Vagina (tissue), 2 donors: Measurements from ENCODE around the gene ADORA2A. TPM values are rescaled to one million over a fixed set of nuclear protein-coding genes. Genes with fewer than 3 reads are reported as not detected.

Source experiments
- DNase-seq, 2 donors: peaks; one replicate each; pipeline ENCODE4 v3.0.0-alpha.2; 2017; ENCODE audit errors: extremely low spot score in 2 of 2
- H3K27ac ChIP-seq: fragments of 200-600 bp; sonication (generic); one replicate; pipeline ENCODE4 v1.5.1; 2019
- H3K27me3 ChIP-seq: fragments of 200-600 bp; sonication (generic); one replicate; pipeline ENCODE4 v1.5.1; 2019
- H3K36me3 ChIP-seq, 2 donors: fragments of 200-600 bp; sonication (generic); one replicate each; pipeline ENCODE4 v1.5.1; 2017 to 2019
- H3K4me1 ChIP-seq: fragments of 200-600 bp; sonication (generic); one replicate; pipeline ENCODE4 v1.5.1; 2019
- H3K4me3 ChIP-seq, 2 donors: fragments of 200-600 bp; sonication (generic); 1 replicate in 1 of 2; 2 replicates in 1 of 2; pipeline ENCODE4 v1.5.1; 2016 to 2019
- H3K9me3 ChIP-seq: fragments of 200-600 bp; sonication (generic); one replicate; pipeline ENCODE4 v1.5.1; 2019
- POLR2A ChIP-seq, 2 donors: fragments of 450-650 bp; IDR thresholded peaks; one replicate each; pipeline ENCODE4 v1.6.1; 2017; ENCODE audit warnings: antibody characterized with exemption in 2 of 2, mild to moderate bottlenecking in 2 of 2, moderate library complexity in 2 of 2
- POLR2AphosphoS5 ChIP-seq, 2 donors: sonication (generic); formaldehyde crosslinking; IDR thresholded peaks; one replicate each; pipeline ENCODE4 v1.9.0; 2017; ENCODE audit warnings: antibody characterized with exemption in 2 of 2, mild to moderate bottlenecking in 2 of 2, low read depth in 1 of 2; ENCODE audit not compliant: insufficient read depth in 1 of 2
- intact Hi-C: fragments of 100-400 bp; cut with DNase I; formaldehyde crosslinking; loops from one replicate; pipeline ENCODE4 v1.15.1; 2023
- total RNA-seq: library from RNA; depleted of rRNA; stranded (reverse); fragments of >200 nt; gene quantifications from one replicate; pipeline ENCODE4 v1.2.3, GENCODE V29; 2016
- TF ChIP-seq, protein P1 (sequence below), 3 experiments: fragments of 450-650 bp in 2 of 3; fragments of 200-600 bp in 1 of 3; sonication (generic) in 1 of 3; IDR thresholded peaks; one replicate each; pipeline ENCODE4 v1.5.1; 2017 to 2019; ENCODE audit warnings: antibody characterized with exemption in 3 of 3, mild to moderate bottlenecking in 2 of 3, moderate library complexity in 2 of 3

ADORA2A gene
- total RNA-seq, 1 donor from 2014 or later = 5.2 TPM

DNA sequence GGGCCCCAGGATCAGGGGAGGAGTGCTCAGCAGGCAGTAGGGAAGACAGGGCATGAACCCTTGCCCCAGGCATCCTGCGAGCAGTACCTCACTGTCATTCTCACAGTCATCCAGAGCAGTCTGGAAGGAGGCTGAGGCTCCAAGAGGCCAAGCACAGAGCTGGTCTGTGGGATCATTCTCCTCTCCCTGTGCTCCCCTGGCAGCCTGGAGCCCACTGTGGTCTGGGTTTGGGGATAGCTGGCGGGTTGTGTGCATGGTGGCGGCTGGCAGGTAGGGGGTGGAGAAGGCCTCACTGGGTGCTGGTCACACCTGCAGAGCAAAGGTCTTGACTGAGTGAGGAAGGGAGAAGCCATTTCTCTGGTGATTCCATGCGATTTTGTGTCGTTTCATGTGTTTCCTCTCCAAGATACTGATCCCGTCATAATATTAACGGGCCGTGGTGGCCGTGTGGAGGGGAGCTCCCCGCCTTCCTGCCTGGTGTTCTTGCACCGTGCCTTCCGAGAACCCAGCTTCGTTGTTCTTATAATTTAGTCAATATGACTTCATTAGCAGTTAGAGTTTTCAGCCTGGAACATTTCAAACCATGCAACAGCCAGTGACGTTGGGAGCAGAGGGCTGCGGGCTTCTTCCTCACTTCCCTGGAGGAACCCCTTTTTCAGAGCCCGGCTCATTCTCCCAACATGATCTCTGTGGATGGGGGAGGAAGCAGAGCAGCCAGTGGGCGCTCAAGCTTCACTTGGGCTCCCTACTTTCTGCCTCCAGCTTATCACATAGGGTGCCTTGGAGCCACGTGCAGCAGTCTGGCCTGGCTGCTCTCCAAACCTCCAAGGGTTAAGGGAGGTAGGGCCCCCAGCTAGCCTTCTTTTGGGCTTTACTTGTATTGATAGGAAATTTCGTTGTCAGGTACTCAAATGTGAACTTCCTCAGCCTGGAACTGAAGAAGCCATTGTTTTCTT is 20.8 kb upstream of the ADORA2A start:
- no peak for TF ChIP-seq POLR2A (IDR thresholded peaks at IDR 0.05)
- TF ChIP-seq, protein P1, sequence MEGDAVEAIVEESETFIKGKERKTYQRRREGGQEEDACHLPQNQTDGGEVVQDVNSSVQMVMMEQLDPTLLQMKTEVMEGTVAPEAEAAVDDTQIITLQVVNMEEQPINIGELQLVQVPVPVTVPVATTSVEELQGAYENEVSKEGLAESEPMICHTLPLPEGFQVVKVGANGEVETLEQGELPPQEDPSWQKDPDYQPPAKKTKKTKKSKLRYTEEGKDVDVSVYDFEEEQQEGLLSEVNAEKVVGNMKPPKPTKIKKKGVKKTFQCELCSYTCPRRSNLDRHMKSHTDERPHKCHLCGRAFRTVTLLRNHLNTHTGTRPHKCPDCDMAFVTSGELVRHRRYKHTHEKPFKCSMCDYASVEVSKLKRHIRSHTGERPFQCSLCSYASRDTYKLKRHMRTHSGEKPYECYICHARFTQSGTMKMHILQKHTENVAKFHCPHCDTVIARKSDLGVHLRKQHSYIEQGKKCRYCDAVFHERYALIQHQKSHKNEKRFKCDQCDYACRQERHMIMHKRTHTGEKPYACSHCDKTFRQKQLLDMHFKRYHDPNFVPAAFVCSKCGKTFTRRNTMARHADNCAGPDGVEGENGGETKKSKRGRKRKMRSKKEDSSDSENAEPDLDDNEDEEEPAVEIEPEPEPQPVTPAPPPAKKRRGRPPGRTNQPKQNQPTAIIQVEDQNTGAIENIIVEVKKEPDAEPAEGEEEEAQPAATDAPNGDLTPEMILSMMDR (IDR thresholded peaks at IDR 0.05) = no peak
- no peak for TF ChIP-seq POLR2AphosphoS5 (IDR thresholded peaks at IDR 0.05; ENCODE audit: insufficient read depth in 1 of 2, low read depth in 1 of 2)
- Histone ChIP-seq H3K4me3 (no peak overlapping the region), H3K4me1 (peaks cover 25% of the 10 kb centered on the region), H3K9me3 (no peaks in the 10 kb centered on the region), H3K27me3 (no peaks in the 10 kb centered on the region), H3K36me3 (no peaks in the 10 kb centered on the region), H3K27ac (no peak overlapping the region)
- intact Hi-C loops = no loop called here
- DNase-seq = no peak

DNA sequence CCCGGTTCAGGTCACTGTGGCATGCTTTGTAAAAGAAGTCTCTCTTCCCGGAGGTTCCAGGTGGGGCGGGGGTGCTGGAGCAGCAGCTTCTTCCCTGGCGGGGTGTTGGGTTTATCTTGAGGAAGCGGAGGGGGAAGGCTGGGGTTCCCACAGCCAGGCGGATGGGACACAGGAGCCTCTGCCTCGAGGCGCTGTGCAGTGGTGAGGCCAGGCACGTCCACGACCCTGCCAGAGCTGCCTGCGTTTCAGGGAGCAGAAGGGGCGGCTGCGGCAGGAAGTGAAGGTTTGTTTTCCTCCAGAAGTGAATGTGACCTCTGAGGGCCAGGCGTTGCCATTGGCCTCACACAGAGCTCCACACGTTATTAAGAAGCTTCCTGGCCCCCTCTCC is 20.1 kb upstream of the ADORA2A start:
- Histone ChIP-seq H3K27me3 (no peaks in the 10 kb centered on the region), H3K36me3 (no peaks in the 10 kb centered on the region), H3K27ac (no peak overlapping the region), H3K4me3 (no peak overlapping the region), H3K9me3 (no peaks in the 10 kb centered on the region), H3K4me1 (peaks cover 19% of the 10 kb centered on the region)
- no peak for DNase-seq
- intact Hi-C loops = no loop called here
- TF ChIP-seq POLR2A (IDR thresholded peaks at IDR 0.05) (no peak), POLR2AphosphoS5 (IDR thresholded peaks at IDR 0.05; ENCODE audit: insufficient read depth in 1 of 2, low read depth in 1 of 2) (no peak)
- TF ChIP-seq, protein P1 (IDR thresholded peaks at IDR 0.05) = no peak

DNA sequence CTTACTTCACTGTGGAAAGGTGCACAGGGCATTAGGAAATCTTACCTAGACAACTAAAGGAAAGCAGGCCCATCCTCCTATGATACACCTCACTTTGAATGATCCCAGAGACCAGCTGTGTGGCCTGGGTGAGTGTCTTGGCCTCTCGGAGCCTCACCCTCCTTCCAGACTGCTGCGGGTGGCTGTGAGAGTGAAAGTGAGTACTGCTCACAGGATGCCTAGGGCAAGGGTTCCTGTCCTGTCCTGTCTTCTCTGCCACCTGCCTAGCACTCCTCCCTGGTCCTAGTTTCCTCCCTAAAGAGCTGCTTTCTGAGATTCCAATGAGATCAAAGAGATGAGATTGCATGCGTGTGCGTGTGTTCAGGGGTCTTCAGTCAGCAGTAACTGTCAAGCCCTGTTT is 19.5 kb upstream of the ADORA2A start:
- Histone ChIP-seq H3K4me3 (no peak overlapping the region), H3K9me3 (no peaks in the 10 kb centered on the region), H3K4me1 (peaks cover 13% of the 10 kb centered on the region), H3K27ac (no peak overlapping the region), H3K27me3 (no peaks in the 10 kb centered on the region), H3K36me3 (no peaks in the 10 kb centered on the region)
- TF ChIP-seq POLR2AphosphoS5 (IDR thresholded peaks at IDR 0.05; ENCODE audit: insufficient read depth in 1 of 2, low read depth in 1 of 2) (no peak), POLR2A (IDR thresholded peaks at IDR 0.05) (no peak)
- TF ChIP-seq, protein P1 (IDR thresholded peaks at IDR 0.05) = no peak
- intact Hi-C loops = no loop called here
- DNase-seq = no peak

DNA sequence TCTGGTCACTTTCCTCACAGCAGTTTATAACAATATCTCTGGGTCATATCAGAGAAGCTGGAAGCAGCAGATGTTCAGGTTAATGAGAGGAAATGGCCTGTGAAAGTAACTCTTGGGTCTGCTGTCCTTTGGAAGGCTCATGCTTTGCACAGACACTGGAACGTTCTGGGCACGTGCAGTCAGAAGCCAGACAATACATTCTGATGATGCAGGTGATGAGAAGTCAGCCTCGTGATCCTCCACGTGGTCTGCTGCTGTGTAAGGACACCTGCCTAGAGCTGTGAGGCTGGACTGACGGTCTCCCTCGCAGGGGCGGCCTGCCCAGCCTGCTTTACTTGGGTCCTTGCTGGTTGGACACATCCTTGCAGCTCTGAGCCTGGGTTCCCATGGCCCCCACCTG is 18.8 kb upstream of the ADORA2A start:
- Histone ChIP-seq H3K4me3 (no peak overlapping the region), H3K27me3 (no peaks in the 10 kb centered on the region), H3K36me3 (peaks cover 0 to 7% of the 10 kb centered on the region in 2 donors), H3K9me3 (no peaks in the 10 kb centered on the region), H3K4me1 (peaks cover 5% of the 10 kb centered on the region), H3K27ac (no peak overlapping the region)
- TF ChIP-seq, protein P1 (IDR thresholded peaks at IDR 0.05) = no peak
- no peak for TF ChIP-seq POLR2A (IDR thresholded peaks at IDR 0.05)
- no peak for TF ChIP-seq POLR2AphosphoS5 (IDR thresholded peaks at IDR 0.05; ENCODE audit: insufficient read depth in 1 of 2, low read depth in 1 of 2)
- DNase-seq = no peak
- intact Hi-C loops = no loop called here

DNA sequence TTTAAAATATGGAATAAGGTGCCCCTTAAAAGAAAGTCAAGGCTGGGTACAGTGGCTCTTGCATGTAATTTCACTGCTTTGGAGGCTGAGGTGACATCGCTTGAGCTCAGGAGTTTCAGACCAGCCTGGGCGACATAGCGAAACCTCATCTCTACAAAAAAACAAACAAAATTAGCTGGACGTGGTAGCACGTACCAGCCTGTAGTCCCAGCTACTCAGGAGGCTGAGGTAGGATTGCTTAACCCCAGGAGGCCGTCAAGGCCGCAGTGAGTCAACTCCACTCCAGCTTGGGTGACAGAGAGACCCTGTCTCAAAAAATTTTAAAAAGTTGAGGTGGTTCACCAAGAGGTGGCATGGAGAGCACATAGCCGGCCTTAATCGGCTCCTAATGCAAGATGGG is 17.7 kb upstream of the ADORA2A start:
- Histone ChIP-seq H3K9me3 (no peaks in the 10 kb centered on the region), H3K36me3 (peaks cover 0 to 17% of the 10 kb centered on the region in 2 donors), H3K4me3 (no peak overlapping the region), H3K4me1 (no peaks in the 10 kb centered on the region), H3K27me3 (no peaks in the 10 kb centered on the region), H3K27ac (no peak overlapping the region)
- no peak for DNase-seq
- intact Hi-C loops = no loop called here
- TF ChIP-seq POLR2A (IDR thresholded peaks at IDR 0.05) (no peak), POLR2AphosphoS5 (IDR thresholded peaks at IDR 0.05; ENCODE audit: insufficient read depth in 1 of 2, low read depth in 1 of 2) (no peak)
- TF ChIP-seq, protein P1 (IDR thresholded peaks at IDR 0.05) = no peak
